PC-3 (cell line): Measurements from ENCODE around the gene ANP32D. TPM values are rescaled to one million over a fixed set of nuclear protein-coding genes. Genes with fewer than 3 reads are reported as not detected.
"Not testable (repeated sequence)": the region's sequence is repeated elsewhere in the genome, so short reads cannot be mapped to it uniquely, and the experiment has no call there.

ENCODE experiments used
- ATAC-seq: fragments of 200-7000 bp; cut with Tn5 transposase; 2 replicates; pipeline ENCODE4 v1.9.1; 2020; ENCODE audit warnings: mild to moderate bottlenecking, moderate library complexity
- BruUV-seq: library from RNA; stranded (reverse); fragments of 400-500 nt; replicated peaks from 2 replicates; lab custom pipeline; 2021; lab: Mats Ljungman, UMichigan
- CTCF ChIA-PET: fragments of 300-600 bp; sonication (Branson Sonifier 250); formaldehyde crosslinking; loops from one replicate; lab custom pipeline; 2022; ENCODE audit warnings: antibody characterized with exemption; lab: Charles Lee
- POLR2A ChIA-PET: fragments of 300-600 bp; sonication (Branson Sonifier 250); formaldehyde crosslinking; loops from one replicate; lab custom pipeline; 2022; ENCODE audit warnings: antibody characterized with exemption; ENCODE audit not compliant: unreplicated experiment; lab: Charles Lee
- DNase-seq: peaks from one replicate; pipeline ENCODE4 v3.0.0-alpha.2; 2015
- H2AFZ ChIP-seq: fragments of 300-600 bp; sonication (generic); 2 replicates; pipeline ENCODE4 v1.6.0; 2016; ENCODE audit warnings: antibody characterized with exemption, low read length
- H3F3A ChIP-seq: fragments of 300-600 bp; sonication (generic); one replicate; pipeline ENCODE4 v1.6.0; 2017; ENCODE audit warnings: antibody characterized with exemption, low read length, control low read depth, mild to moderate bottlenecking; ENCODE audit not compliant: unreplicated experiment
- H3K27ac ChIP-seq: fragments of 300-600 bp; sonication (generic); 2 replicates; pipeline ENCODE4 v1.5.1; 2016; ENCODE audit warnings: mild to moderate bottlenecking, low read length
- H3K27me3 ChIP-seq: fragments of 300-600 bp; sonication (generic); 2 replicates; pipeline ENCODE4 v1.6.1; 2016; ENCODE audit warnings: low read length, mixed read lengths
- H3K36me3 ChIP-seq: fragments of 300-600 bp; sonication (generic); 2 replicates; pipeline ENCODE4 v1.6.1; 2016; ENCODE audit warnings: low read depth, mixed run types, low read length, mixed read lengths
- H3K4me1 ChIP-seq: fragments of 300-600 bp; sonication (generic); 2 replicates; pipeline ENCODE4 v1.5.1; 2016; ENCODE audit warnings: low read length; ENCODE audit not compliant: insufficient read depth
- H3K4me2 ChIP-seq: fragments of 300-600 bp; sonication (generic); 2 replicates; pipeline ENCODE4 v1.6.0; 2016; ENCODE audit warnings: low read length
- H3K4me3 ChIP-seq: fragments of 300-600 bp; sonication (generic); 2 replicates; pipeline ENCODE4 v1.5.1; 2016; ENCODE audit warnings: mild to moderate bottlenecking, low read length, mixed read lengths
- H3K79me2 ChIP-seq: fragments of 300-600 bp; sonication (generic); 2 replicates; pipeline ENCODE4 v1.6.1; 2017; ENCODE audit warnings: low read length, mixed read lengths
- H3K9ac ChIP-seq: fragments of 300-600 bp; sonication (generic); 2 replicates; pipeline ENCODE4 v1.6.0; 2016; ENCODE audit warnings: mild to moderate bottlenecking, low read length
- H3K9me2 ChIP-seq: fragments of 300-600 bp; sonication (generic); replicated peaks from 2 replicates; pipeline ENCODE4 v1.6.1; 2016; ENCODE audit warnings: mixed run types, low read length, mixed read lengths
- H3K9me3 ChIP-seq: fragments of 300-600 bp; sonication (generic); 2 replicates; pipeline ENCODE4 v1.6.1; 2016; ENCODE audit warnings: low read length, mixed read lengths
- H4K20me1 ChIP-seq: fragments of 300-600 bp; sonication (generic); 2 replicates; pipeline ENCODE4 v1.6.1; 2016; ENCODE audit warnings: low read length, mixed read lengths
- CTCF ChIP-seq: fragments of 300-600 bp; sonication (generic); conservative IDR thresholded peaks from 2 replicates; pipeline ENCODE4 v1.5.1; 2017; ENCODE audit warnings: antibody characterized with exemption, low read depth, mild to moderate bottlenecking, low read length
- EZH2 ChIP-seq: fragments of 300-600 bp; sonication (generic); IDR thresholded peaks from one replicate; pipeline ENCODE4 v1.6.1; 2017; ENCODE audit warnings: antibody characterized with exemption, mild to moderate bottlenecking, low read length; ENCODE audit not compliant: unreplicated experiment
- EZH2phosphoT487 ChIP-seq: fragments of 300-600 bp; sonication (generic); IDR thresholded peaks from 2 replicates; pipeline ENCODE4 v1.6.1; 2018; ENCODE audit warnings: mild to moderate bottlenecking, antibody characterized with exemption, low read length, borderline replicate concordance
- intact Hi-C: fragments of 100-400 bp; cut with micrococcal nuclease; formaldehyde crosslinking; loops from 2 replicates; pipeline ENCODE4 v1.9.0; 2023
- total RNA-seq: library from RNA; depleted of rRNA; stranded (reverse); fragments of >200 nt; gene quantifications from 2 replicates; pipeline ENCODE4 v1.2.3, GENCODE V29; 2014

The ANP32D gene
- total RNA-seq, 1 experiment from 2014 or later: not detected

- Histone ChIP-seq H3F3A (no peaks in the 10 kb centered on the region), H3K4me2 (no peak overlapping the region), H4K20me1 (no peaks in the 10 kb centered on the region), H3K4me3 (no peak overlapping the region), H3K36me3 (no peaks in the 10 kb centered on the region), H3K79me2 (no peaks in the 10 kb centered on the region), H3K9me3 (no peaks in the 10 kb centered on the region), H2AFZ (no peak overlapping the region), H3K27me3 (peaks cover 74% of the 10 kb centered on the region), H3K4me1 (no peaks in the 10 kb centered on the region), H3K27ac (no peak overlapping the region), H3K9me2 (no peaks in the 10 kb centered on the region), H3K9ac (no peak overlapping the region)
- DNase-seq (no peak), ATAC-seq (no peak)
- intact Hi-C loops: no loop called here
- BruUV-seq: no TSS peak
- TF ChIP-seq EZH2phosphoT487: no peak
- TF ChIP-seq EZH2: no peak
- TF ChIP-seq CTCF: no peak
- POLR2A ChIA-PET: no interaction called here
- CTCF ChIA-PET: no interaction called here
Observed at GRCh38 chr12:48489012-48489411, 16.7 kb downstream of the ANP32D start.

- H2AFZ ChIP-seq, H3K4me3 ChIP-seq, H3K9me3 ChIP-seq, H3K9ac ChIP-seq, H3K36me3 ChIP-seq, ATAC-seq, H4K20me1 ChIP-seq, BruUV-seq, H3K27ac ChIP-seq, H3F3A ChIP-seq, H3K4me2 ChIP-seq, POLR2A ChIA-PET, H3K9me2 ChIP-seq, DNase-seq, H3K79me2 ChIP-seq, CTCF ChIA-PET, intact Hi-C loops, H3K4me1 ChIP-seq: not testable (repeated sequence)
- peaks cover 71% of the 10 kb centered on the region for H3K27me3 ChIP-seq
Observed at GRCh38 chr12:48489456-48489855, 17.1 kb downstream of the ANP32D start.

GRCh38 chr12:48500281-48500680, 27.9 kb downstream of the ANP32D start:
- BruUV-seq, H3K36me3 ChIP-seq, intact Hi-C loops, H2AFZ ChIP-seq, H3K4me1 ChIP-seq, H3K79me2 ChIP-seq, ATAC-seq, H3F3A ChIP-seq, H3K4me3 ChIP-seq, DNase-seq, H3K9me3 ChIP-seq, CTCF ChIA-PET, POLR2A ChIA-PET, H3K9me2 ChIP-seq, H3K9ac ChIP-seq, H3K27ac ChIP-seq, H3K4me2 ChIP-seq, H4K20me1 ChIP-seq: not testable (repeated sequence)
- H3K27me3 ChIP-seq: peaks cover 44% of the 10 kb centered on the region

GRCh38 chr12:48506836-48507235, 34.5 kb downstream of the ANP32D start:
- H3K36me3 ChIP-seq, H3K27ac ChIP-seq, POLR2A ChIA-PET, H3K79me2 ChIP-seq, H2AFZ ChIP-seq, DNase-seq, intact Hi-C loops, H3F3A ChIP-seq, H3K4me2 ChIP-seq, CTCF ChIA-PET, H3K4me1 ChIP-seq, H3K9ac ChIP-seq, H3K4me3 ChIP-seq, BruUV-seq, H3K9me2 ChIP-seq, H4K20me1 ChIP-seq, ATAC-seq, H3K9me3 ChIP-seq: not testable (repeated sequence)
- H3K27me3 ChIP-seq: peaks cover 74% of the 10 kb centered on the region
